ENCODE data around the gene FREM2. TPM values are rescaled to one million over a fixed set of nuclear protein-coding genes. Genes with fewer than 3 reads are reported as not detected.

Gene FREM2
- total and polyA plus RNA-seq, 2 of the 4 experiments (the other 2 are of a cell fraction): not detected

DNA sequence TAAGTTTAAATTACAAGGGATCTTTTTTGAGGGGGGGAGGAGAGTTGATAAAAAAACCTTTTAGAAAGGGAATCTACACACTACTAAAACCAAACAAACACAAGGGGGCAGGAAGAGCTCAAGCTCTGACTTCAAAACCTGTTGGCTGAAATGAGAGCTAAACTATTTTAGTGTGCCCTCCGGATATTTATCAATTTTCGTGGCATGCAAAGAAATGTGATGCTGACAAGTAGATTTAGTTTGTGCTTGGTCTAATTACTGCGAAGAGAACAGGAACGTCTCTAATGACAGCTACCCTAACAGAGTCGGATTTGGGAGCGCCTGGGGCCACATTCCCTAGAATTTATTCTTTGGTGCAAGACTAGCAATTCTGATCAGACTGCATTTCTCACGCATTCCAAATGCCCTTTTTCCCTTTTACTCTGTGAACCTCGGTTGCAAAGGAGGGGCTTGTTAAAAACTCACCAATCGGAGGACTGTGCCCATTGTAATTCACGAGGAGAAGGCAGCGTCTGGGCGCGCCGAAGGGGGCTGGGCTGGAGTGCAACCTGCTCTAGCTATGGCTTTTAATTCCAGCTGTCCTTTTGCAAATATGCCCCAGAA is 802 bp upstream of the FREM2 start:
- H3K27me3 ChIP-seq (ENCODE audit: control insufficient read depth, insufficient read depth, low read length): peaks cover 13% of the 10 kb centered on the region; the same call in 1 of the 2 replicates
- no peak overlapping the region for H4K91ac ChIP-seq (ENCODE audit: insufficient read depth, low read depth, low read length)
- H3K79me1 ChIP-seq (ENCODE audit: low read depth in 1 of 2, low read length in 2 of 2): no peaks in the 10 kb centered on the region
- no peak overlapping the region for H2BK15ac ChIP-seq (ENCODE audit: low read depth, low read length)
- H3K4me1 ChIP-seq (ENCODE audit: control insufficient read depth, insufficient read depth, low read length): no peaks in the 10 kb centered on the region
- no peaks in the 10 kb centered on the region for H4K20me1 ChIP-seq (ENCODE audit: insufficient read depth, low read length)
- no peak overlapping the region for H3K9ac ChIP-seq (ENCODE audit: low read depth, low read length)
- WGBS, 2 experiments (ENCODE audit: extremely low coverage in 2 of 2, insufficient read length in 1 of 2): 4% methylated on average over 4 of the region's 14 CpGs; no CpG with 5 or more reads in 1 of the 2 experiments
- no peak overlapping the region for H3K4me3 ChIP-seq (ENCODE audit: insufficient read depth, low read depth, low read length)
- no peak overlapping the region for H4K8ac ChIP-seq (ENCODE audit: low read depth in 2 of 2, low read length in 2 of 2)
- H2BK20ac ChIP-seq (ENCODE audit: low read depth, low read length): no peak overlapping the region
- no peak overlapping the region for H3K27ac ChIP-seq (ENCODE audit: insufficient read depth, low read length)
- no peak overlapping the region for H3K14ac ChIP-seq (replicated peaks; ENCODE audit: low read depth, low read length)
- no peak overlapping the region for H3K23ac ChIP-seq (ENCODE audit: low read depth, low read length)
- POLR2A ChIA-PET (ENCODE audit: unreplicated experiment): no interaction called here
- H2BK5ac ChIP-seq (ENCODE audit: low read depth, low read length, poor library complexity, severe bottlenecking): no peak overlapping the region
- TF ChIP-seq RAD21 (IDR thresholded peaks at IDR 0.05; ENCODE audit: low read length): no peak
- no peak for TF ChIP-seq POLR2A (IDR thresholded peaks at IDR 0.05; ENCODE audit: low read depth, low read length)
- TF ChIP-seq MAFK (IDR thresholded peaks at IDR 0.05; ENCODE audit: low read depth, low read length): no peak
- no peak for TF ChIP-seq SMC3 (IDR thresholded peaks at IDR 0.05; ENCODE audit: low read depth, low read length)
- no peak for TF ChIP-seq CHD1 (IDR thresholded peaks at IDR 0.05; ENCODE audit: low read depth, low read length)
- TF ChIP-seq, protein P1, sequence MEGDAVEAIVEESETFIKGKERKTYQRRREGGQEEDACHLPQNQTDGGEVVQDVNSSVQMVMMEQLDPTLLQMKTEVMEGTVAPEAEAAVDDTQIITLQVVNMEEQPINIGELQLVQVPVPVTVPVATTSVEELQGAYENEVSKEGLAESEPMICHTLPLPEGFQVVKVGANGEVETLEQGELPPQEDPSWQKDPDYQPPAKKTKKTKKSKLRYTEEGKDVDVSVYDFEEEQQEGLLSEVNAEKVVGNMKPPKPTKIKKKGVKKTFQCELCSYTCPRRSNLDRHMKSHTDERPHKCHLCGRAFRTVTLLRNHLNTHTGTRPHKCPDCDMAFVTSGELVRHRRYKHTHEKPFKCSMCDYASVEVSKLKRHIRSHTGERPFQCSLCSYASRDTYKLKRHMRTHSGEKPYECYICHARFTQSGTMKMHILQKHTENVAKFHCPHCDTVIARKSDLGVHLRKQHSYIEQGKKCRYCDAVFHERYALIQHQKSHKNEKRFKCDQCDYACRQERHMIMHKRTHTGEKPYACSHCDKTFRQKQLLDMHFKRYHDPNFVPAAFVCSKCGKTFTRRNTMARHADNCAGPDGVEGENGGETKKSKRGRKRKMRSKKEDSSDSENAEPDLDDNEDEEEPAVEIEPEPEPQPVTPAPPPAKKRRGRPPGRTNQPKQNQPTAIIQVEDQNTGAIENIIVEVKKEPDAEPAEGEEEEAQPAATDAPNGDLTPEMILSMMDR (conservative IDR thresholded peaks at IDR 0.05; ENCODE audit: low read depth, low read length): no peak
- TF ChIP-seq USF2 (IDR thresholded peaks at IDR 0.05; ENCODE audit: low read depth, low read length): no peak
- TF ChIP-seq MXI1 (IDR thresholded peaks at IDR 0.05; ENCODE audit: borderline replicate concordance, low read depth, low read length): no peak
- H2AK5ac ChIP-seq (ENCODE audit: low read depth, low read length): no peak overlapping the region
- no peak overlapping the region for H2AFZ ChIP-seq (replicated peaks; ENCODE audit: low read length, poor library complexity)
- BruUV-seq (replicated peaks): no TSS peak
- no peaks in the 10 kb centered on the region for H3K36me3 ChIP-seq (ENCODE audit: control insufficient read depth, insufficient read depth, low read length)
- H4K5ac ChIP-seq (ENCODE audit: low read depth, low read length): no peak overlapping the region
- H2BK120ac ChIP-seq (ENCODE audit: low read depth, low read length): no peak overlapping the region
- dilution Hi-C loops (cut with HindIII; ENCODE audit: low sequenced_read_pairs, unreplicated experiment): no loop called here
- H3K9me3 ChIP-seq (ENCODE audit: control insufficient read depth, insufficient read depth, low read length): no peaks in the 10 kb centered on the region
- CTCF ChIA-PET: interaction anchor here (0.7 to 1.0 kb wide), 2 partner anchors 16 kb away, joined by 3 read pairs; no protein-coding TSS in a partner anchor
- H3K4me2 ChIP-seq (ENCODE audit: low read depth, low read length): no peak overlapping the region
- ATAC-seq (ENCODE audit: low read depth): no peak
- no peak overlapping the region for H3K18ac ChIP-seq (ENCODE audit: low read depth, low read length)
- DNase-seq: no peak
- H3K56ac ChIP-seq (ENCODE audit: extremely low read depth, insufficient read depth, low read length): no peak overlapping the region
- H3K4ac ChIP-seq (ENCODE audit: low read depth, low read length): no peak overlapping the region
- H3K9me1 ChIP-seq (ENCODE audit: insufficient read depth, low read length): no peaks in the 10 kb centered on the region
- intact Hi-C loops (cut with micrococcal nuclease): no loop called here
- in situ Hi-C loops (cut with MboI; ENCODE audit: low sequenced_read_pairs): no loop called here
- no peak overlapping the region for H2AK9ac ChIP-seq (replicated peaks; ENCODE audit: low read depth, low read length, poor library complexity)

Data from IMR-90 (cell line).